MM.1S (cell line): ENCODE data around the gene CLDND1.

Experiments
- EZH2 ChIP-seq: fragments of 300-600 bp; sonication (generic); optimal IDR thresholded peaks from 2 replicates; pipeline ENCODE3; 2017; ENCODE audit warnings: low read depth, mild to moderate bottlenecking, antibody characterized with exemption, low read length, mixed read lengths
- TF ChIP-seq, protein P1 (sequence below): fragments of 300-600 bp; sonication (generic); IDR thresholded peaks from 2 replicates; pipeline ENCODE4 v1.5.1; 2016; ENCODE audit warnings: antibody characterized with exemption, low read length, mixed read lengths

DNA sequence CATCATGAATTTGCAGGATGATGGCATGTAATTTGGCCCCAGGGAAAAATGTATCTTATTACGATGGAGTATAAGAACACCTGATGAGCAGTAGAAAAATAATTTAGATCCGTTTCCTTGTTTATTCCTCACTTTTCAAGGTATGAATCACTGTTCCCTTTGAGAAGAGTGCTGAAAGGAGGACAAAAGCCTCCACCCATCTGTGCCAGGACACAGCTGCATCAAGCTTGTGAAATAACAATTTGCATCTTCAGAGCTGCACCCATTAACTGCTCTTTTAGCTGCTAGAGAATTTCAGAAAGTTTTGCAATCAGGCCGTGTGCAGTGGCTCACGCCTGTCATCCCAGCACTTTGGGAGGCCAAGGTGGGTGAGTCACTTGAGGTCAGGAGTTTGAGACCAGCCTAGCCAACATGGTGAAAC lies 9.6 kb downstream of the CLDND1 start:
- TF ChIP-seq, protein P1, sequence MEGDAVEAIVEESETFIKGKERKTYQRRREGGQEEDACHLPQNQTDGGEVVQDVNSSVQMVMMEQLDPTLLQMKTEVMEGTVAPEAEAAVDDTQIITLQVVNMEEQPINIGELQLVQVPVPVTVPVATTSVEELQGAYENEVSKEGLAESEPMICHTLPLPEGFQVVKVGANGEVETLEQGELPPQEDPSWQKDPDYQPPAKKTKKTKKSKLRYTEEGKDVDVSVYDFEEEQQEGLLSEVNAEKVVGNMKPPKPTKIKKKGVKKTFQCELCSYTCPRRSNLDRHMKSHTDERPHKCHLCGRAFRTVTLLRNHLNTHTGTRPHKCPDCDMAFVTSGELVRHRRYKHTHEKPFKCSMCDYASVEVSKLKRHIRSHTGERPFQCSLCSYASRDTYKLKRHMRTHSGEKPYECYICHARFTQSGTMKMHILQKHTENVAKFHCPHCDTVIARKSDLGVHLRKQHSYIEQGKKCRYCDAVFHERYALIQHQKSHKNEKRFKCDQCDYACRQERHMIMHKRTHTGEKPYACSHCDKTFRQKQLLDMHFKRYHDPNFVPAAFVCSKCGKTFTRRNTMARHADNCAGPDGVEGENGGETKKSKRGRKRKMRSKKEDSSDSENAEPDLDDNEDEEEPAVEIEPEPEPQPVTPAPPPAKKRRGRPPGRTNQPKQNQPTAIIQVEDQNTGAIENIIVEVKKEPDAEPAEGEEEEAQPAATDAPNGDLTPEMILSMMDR, result no peak
- no peak for TF ChIP-seq EZH2
